Measurements from ENCODE around the gene STON1.

The STON1 gene

DNA sequence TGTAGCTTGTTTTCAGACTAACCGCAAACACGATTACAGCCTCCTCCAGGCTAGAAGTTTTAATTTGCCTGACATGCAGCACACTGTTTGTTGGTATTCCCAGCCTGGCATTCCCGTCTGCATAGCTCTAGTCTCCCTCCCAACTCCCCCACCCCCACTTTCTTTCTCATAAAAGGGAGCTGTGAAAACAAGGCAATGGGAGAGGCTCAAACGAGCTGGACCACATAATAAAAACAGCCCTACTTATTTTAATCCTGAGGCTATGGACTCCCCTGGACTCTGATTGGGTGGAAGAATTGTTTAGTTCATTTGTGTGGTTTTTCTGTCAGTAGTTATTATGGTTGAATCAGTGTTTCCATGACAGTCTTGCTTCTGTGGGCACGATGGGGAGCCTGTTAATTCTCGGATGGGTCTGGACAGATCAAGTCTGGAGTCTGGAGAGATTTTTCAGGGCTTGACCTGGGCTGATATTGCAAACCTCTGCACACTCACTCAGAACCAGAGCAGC, 1.2 kb downstream of the STON1 start (continued):
- TF ChIP-seq, protein P1, sequence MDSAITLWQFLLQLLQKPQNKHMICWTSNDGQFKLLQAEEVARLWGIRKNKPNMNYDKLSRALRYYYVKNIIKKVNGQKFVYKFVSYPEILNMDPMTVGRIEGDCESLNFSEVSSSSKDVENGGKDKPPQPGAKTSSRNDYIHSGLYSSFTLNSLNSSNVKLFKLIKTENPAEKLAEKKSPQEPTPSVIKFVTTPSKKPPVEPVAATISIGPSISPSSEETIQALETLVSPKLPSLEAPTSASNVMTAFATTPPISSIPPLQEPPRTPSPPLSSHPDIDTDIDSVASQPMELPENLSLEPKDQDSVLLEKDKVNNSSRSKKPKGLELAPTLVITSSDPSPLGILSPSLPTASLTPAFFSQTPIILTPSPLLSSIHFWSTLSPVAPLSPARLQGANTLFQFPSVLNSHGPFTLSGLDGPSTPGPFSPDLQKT (IDR thresholded peaks at IDR 0.05; ENCODE audit: borderline replicate concordance, low read depth, low read length): no peak
- TF ChIP-seq ZBTB17 (tag by site-specific recombination; IDR thresholded peaks at IDR 0.05) (peak; percentile 83), MYNN (tag by site-specific recombination; IDR thresholded peaks at IDR 0.05; ENCODE audit: borderline replicate concordance) (no peak), ZNF600 (tag by site-specific recombination; IDR thresholded peaks at IDR 0.05) (0 out of 2 replicates have a peak, but pooled peaks have one; percentile 10), ZNF768 (tag by site-specific recombination; IDR thresholded peaks at IDR 0.05) (no peak), GLI4 (tag by site-specific recombination; IDR thresholded peaks at IDR 0.05) (no peak), ZNF701 (tag by site-specific recombination; IDR thresholded peaks at IDR 0.05) (no peak), ZNF248 (tag by site-specific recombination; IDR thresholded peaks at IDR 0.05) (no peak), ZNF747 (tag by site-specific recombination; IDR thresholded peaks at IDR 0.05) (no peak), ZNF155 (tag by site-specific recombination; IDR thresholded peaks at IDR 0.05) (no peak), ZNF16 (tag by site-specific recombination; IDR thresholded peaks at IDR 0.05; ENCODE audit: low read depth) (no peak), SP7 (tag by site-specific recombination; IDR thresholded peaks at IDR 0.05) (peak; percentile 92), WT1 (tag by site-specific recombination; IDR thresholded peaks at IDR 0.05) (peak; percentile 79), ZNF785 (tag by site-specific recombination; IDR thresholded peaks at IDR 0.05) (no peak), ZNF341 (tag by site-specific recombination; IDR thresholded peaks at IDR 0.05; ENCODE audit: low read depth) (no peak), ZFP37 (tag by site-specific recombination; IDR thresholded peaks at IDR 0.05) (no peak), ZBTB8A (tag by site-specific recombination; IDR thresholded peaks at IDR 0.05) (0 out of 2 replicates have a peak, but pooled peaks have one; percentile 14), OSR2 (tag by site-specific recombination; IDR thresholded peaks at IDR 0.05) (peak; percentile 85), BCL11B (tag by site-specific recombination; IDR thresholded peaks at IDR 0.05; ENCODE audit: low read depth) (no peak), ZNF19 (tag by site-specific recombination; IDR thresholded peaks at IDR 0.05; ENCODE audit: low read depth) (no peak)
- TF ChIP-seq, protein P2, sequence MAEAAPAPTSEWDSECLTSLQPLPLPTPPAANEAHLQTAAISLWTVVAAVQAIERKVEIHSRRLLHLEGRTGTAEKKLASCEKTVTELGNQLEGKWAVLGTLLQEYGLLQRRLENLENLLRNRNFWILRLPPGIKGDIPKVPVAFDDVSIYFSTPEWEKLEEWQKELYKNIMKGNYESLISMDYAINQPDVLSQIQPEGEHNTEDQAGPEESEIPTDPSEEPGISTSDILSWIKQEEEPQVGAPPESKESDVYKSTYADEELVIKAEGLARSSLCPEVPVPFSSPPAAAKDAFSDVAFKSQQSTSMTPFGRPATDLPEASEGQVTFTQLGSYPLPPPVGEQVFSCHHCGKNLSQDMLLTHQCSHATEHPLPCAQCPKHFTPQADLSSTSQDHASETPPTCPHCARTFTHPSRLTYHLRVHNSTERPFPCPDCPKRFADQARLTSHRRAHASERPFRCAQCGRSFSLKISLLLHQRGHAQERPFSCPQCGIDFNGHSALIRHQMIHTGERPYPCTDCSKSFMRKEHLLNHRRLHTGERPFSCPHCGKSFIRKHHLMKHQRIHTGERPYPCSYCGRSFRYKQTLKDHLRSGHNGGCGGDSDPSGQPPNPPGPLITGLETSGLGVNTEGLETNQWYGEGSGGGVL (tag by site-specific recombination; IDR thresholded peaks at IDR 0.05): peak; percentile 14; the same call in 1 of the 2 replicates
- TF ChIP-seq, protein P3, sequence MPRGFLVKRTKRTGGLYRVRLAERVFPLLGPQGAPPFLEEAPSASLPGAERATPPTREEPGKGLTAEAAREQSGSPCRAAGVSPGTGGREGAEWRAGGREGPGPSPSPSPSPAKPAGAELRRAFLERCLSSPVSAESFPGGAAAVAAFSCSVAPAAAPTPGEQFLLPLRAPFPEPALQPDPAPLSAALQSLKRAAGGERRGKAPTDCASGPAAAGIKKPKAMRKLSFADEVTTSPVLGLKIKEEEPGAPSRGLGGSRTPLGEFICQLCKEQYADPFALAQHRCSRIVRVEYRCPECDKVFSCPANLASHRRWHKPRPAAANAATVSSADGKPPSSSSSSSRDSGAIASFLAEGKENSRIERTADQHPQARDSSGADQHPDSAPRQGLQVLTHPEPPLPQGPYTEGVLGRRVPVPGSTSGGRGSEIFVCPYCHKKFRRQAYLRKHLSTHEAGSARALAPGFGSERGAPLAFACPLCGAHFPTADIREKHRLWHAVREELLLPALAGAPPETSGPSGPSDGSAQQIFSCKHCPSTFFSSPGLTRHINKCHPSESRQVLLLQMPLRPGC (tag by site-specific recombination; IDR thresholded peaks at IDR 0.05): 0 out of 2 replicates have a peak, but pooled peaks have one; percentile 49
- TF ChIP-seq, protein P4, sequence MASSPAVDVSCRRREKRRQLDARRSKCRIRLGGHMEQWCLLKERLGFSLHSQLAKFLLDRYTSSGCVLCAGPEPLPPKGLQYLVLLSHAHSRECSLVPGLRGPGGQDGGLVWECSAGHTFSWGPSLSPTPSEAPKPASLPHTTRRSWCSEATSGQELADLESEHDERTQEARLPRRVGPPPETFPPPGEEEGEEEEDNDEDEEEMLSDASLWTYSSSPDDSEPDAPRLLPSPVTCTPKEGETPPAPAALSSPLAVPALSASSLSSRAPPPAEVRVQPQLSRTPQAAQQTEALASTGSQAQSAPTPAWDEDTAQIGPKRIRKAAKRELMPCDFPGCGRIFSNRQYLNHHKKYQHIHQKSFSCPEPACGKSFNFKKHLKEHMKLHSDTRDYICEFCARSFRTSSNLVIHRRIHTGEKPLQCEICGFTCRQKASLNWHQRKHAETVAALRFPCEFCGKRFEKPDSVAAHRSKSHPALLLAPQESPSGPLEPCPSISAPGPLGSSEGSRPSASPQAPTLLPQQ (tag by site-specific recombination; IDR thresholded peaks at IDR 0.05): peak; percentile 57

DNA sequence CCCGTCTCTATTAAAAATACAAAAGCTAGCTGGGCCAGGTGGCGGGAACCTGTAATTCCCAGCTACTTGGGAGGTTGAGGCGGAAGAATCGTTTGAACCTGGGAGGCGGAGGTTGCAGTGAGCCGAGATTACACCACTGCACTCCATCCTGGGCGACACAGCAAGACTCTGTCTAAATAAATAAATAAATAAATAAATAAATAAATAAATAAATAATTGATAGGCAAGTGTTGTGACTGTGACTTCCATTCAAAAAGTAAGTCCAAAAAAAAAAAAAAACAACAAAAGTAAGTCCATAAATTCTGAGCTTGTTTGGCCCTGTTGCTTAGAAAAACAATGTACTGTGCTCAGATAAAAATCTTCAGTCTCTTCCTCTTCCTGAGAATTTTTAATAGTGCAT, 2.2 kb downstream of the STON1 start:
- Histone ChIP-seq H3K4me3 (ENCODE audit: low read depth, low read length) (no peak overlapping the region), H3K9me3 (ENCODE audit: control insufficient read depth, insufficient read depth, low read depth, low read length) (no peaks in the 10 kb centered on the region), H3K4me1 (ENCODE audit: control insufficient read depth, insufficient read depth, low read length) (peaks cover 9% of the 10 kb centered on the region), H3K27ac (ENCODE audit: extremely low read depth, low read depth, low read length) (no peak overlapping the region), H3K36me3 (ENCODE audit: control insufficient read depth in 2 of 2, insufficient read depth in 1 of 2, low read length in 2 of 2) (no peaks in the 10 kb centered on the region; a peak in 1 of 3 replicates)
- POLR2A ChIA-PET: no interaction called here
- CTCF ChIA-PET: no interaction called here
- peak; percentile 75 for TF ChIP-seq ZNF140 (tag by site-specific recombination; IDR thresholded peaks at IDR 0.05)
- TF ChIP-seq ZNF266 (tag by site-specific recombination; IDR thresholded peaks at IDR 0.05; ENCODE audit: low read depth): 0 out of 2 replicates have a peak, but pooled peaks have one; percentile 28
- peak; percentile 76; the same call in 1 of the 2 replicates for TF ChIP-seq ZNF394 (tag by site-specific recombination; IDR thresholded peaks at IDR 0.05; ENCODE audit: borderline replicate concordance)
- 0 out of 2 replicates have a peak, but pooled peaks have one; percentile 21 for TF ChIP-seq RBAK (tag by site-specific recombination; IDR thresholded peaks at IDR 0.05)
- 0 out of 2 replicates have a peak, but pooled peaks have one; percentile 33 for TF ChIP-seq ZBTB21 (tag by site-specific recombination; IDR thresholded peaks at IDR 0.05)
- TF ChIP-seq ZNF433 (tag by site-specific recombination; IDR thresholded peaks at IDR 0.05; ENCODE audit: low read depth): peak; percentile 32; the same call in 1 of the 2 replicates

Measured in HEK293 (cell line).